Colon (tissue), 2 donors: Measurements from ENCODE around the gene SPTLC3.

Experiments used
- FAIRE-seq: peaks from 2 replicates; lab custom pipeline; 2012; peaks lifted over from hg19 to GRCh38; lab: Jason Lieb, UNC
- donor health status: control.
- donor health status: control.

The SPTLC3 gene

DNA sequence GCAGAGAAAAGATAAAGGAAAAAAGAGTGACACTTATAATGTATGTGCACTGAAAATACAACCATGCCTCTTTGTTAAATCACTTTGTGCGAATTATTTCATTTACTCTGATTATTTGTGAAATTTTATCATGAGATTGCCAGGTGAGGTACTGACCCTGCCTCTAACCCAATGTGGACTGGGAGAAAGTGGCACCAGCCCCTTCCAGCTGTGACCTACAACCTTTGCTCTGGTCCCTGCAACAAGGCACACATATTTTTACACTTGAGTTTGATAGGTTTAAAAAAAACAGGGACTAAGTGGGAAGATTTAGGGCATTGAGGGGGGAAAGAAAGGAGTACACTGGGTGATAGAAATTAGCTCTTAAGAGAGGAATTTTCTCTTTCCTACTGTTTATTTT lies 132.0 kb downstream of the SPTLC3 start:
- FAIRE-seq, result no peak

DNA sequence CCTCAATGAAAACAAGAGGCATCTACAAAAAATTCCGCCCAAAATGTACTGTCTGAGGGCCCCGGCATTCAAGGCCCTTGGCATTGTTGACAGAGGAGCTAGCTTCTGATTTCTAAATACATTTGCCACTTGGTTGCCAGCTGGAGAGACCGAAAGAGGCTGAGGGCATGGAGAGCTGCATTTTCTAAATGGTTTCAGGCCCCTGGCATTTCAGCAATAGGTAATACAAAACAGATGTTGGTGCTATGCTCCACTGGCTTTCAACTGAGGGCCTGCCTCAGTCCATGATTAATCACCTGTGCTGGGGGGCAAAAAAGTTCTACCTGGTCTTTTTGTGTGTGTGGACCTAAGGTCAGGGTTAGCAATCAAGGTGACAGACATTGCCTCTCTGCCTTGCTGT lies 132.8 kb downstream of the SPTLC3 start:
- no peak for FAIRE-seq

DNA sequence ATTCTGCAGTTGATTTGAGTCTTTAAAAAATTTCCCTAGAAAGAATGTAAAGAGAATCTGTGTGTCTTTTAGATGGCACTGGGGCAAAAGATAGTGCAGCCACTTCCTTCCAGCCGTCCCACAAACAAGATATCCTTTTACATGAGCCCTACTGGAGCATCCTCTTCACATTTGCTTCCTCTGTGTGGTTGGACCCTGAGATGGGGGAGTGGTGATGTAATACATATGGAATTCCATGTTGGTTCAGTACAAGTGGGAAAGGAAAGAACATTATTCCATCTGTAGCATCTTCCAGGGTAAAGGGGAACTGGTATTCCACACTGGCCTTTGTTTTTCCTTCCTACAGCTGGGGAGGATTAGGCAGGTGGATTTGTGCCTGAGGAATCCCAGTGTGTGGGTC lies 133.4 kb downstream of the SPTLC3 start:
- no peak for FAIRE-seq

DNA sequence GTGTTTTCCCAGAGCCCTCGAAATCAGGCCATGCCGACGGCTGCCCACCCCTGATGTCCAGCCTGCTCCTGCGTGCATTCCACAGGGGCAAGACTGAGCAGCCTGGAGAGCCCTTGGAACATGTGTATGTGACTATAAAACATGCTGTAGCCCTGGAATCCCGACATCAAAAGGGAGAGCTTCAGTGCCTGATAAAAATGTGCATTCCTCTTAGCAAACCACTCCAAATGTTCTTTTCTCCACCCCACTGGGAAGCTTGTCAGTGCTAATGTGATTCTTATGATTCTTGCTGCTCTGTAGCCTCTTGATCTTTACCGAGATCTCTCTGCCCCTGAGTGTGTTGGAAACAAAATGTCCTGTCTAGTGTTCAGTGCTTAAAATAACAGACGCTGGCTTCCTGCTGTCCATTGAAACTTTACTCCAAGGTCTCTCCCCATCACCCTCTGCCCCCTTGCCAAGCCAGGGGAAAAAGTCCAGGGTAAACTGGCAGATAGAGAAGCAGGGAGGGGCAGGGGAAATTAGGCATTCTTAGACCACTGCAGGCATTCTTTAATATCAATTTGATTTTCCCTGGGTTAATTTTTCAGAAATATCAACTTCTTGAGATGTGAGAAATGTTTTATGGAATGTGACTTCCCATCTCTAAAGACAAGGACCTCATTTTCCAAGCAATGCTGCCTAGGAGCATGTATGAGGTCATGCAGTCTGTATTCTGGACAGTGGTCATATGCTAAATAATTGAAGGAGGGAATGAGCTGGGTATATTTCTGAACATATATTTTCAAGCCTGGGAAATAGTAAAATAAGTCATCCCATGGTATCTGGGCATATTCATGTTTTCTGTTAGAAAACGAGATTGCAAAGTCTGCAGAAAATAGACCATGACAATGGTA lies 138.5 kb downstream of the SPTLC3 start:
- FAIRE-seq, result no peak

DNA sequence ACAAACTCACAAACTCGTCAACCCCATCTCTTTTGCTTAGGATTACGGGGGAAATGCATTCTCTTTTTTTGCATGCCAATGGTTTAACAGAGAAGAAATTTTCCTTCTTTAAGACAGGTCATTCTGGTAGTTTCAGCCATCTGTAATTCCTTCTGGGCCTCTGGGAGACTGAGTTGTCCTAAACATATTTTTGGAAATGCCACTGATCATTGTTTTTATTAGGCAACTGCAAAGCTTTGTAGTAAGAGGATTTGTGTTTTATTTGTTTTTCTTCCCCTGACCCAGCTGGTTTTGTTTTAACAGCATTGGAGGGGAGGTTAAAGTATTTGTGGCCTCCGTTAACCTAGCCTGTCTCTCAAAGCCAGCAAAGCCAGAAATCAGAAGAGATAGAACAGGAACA lies 139.2 kb downstream of the SPTLC3 start:
- no peak for FAIRE-seq

DNA sequence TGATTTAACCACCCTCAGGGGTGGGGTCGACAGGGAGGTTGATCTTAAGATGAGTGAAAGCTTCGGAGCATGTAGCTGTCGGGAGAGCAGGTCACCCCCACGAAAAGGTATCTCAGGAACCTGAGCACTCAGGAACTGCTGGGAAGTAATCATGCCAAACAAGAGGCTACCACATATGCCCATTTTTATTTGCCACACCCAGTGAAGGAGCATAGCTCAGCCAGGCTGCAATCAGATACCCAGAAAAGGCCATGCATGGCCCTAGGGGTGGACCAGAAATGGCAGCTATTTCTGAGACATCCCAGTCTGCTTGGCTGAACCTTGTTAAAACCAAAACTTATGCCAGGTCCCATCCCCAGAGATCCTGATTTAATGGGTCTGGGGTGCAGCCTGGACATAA lies 139.6 kb downstream of the SPTLC3 start:
- FAIRE-seq, result no peak

DNA sequence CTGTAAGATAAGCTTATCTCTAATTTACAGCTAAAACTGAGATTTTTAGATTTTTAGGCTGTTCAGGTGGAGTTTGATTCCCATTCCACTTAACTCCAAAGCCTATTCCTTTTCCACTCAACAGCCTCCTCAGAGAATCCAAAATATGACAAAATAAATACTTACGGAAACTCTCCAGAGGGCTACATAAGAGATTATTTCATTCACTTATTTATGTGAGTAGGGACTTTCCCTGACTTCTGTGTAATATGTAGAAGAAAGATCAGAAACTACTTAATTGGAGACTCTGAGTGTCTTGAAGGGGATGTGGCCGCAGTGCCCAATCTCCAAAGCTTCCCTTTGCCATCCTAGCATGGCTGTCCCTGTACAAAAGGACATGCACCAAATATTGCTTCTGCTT lies 140.2 kb downstream of the SPTLC3 start:
- FAIRE-seq, result no peak

DNA sequence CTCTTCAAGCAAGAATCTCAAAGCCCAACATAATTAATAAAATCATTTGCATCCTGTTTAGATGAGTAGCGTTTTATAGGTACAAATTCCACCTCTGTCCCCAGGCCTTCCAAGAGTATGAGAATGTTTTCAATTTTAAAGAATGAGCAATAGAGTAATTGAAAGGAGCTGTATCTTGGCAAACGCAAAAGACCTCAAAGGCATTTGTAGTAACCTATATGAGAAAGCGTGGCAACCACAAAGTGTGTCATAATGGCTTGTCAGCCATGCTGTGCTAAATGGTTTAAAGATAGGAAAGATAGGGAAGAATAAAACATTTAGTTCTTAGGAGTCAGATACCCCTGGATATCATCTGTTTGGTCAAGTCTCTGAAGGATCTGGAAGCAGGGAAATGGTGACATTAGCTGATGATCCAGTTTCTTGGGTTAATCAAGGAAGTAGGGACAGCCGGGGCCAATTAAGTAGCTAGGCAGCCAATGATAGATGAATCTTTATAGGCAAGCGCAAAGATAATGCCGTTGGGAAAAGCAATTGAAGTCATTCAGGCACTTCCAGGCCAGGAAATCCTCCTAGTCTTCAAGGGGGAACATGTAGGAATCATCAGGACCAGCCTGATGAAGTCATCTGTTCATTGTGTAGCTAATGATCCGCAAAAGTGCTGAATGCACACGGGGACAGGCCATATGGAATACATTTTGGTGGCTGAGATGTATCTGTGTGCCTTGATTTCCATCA lies 140.8 kb downstream of the SPTLC3 start:
- FAIRE-seq, result no peak

DNA sequence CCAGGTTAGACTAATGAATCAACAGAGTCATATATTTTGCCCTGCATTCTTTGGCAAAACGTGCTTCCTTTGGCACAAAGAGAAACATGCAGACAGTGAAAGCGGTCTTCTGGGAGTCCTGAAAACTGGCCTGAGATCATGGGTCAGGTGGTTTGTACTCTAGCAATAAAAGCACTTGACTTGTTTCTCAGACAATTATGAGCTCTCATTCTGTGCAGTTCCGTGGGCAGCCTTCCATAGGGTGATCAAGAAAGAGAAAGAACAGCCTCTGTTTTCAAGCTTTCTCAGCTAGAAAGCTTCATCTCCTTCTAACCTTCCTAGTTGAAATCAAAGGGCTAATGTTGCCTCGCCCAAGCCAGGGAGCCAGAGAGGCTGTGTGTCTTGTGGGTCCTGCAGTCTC lies 149.6 kb downstream of the SPTLC3 start:
- FAIRE-seq, result no peak

DNA sequence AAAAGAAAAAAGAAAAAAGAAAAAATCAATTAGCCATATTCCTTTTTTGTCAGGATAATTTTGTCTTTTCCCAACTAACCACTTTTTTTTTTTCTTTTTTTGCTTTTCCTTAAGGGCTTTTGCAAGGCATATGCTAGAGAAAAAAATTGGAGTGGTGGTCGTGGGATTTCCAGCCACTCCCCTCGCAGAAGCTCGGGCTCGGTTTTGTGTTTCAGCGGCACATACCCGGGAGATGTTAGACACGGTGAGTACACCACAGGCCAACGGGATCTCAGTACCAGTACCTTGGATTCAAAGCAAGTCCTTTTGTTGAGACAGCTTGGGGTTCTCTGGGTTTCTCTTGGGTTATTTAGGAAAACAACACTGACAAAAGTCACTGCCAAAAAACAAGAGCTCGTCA lies 151.1 kb downstream of the SPTLC3 start:
- no peak for FAIRE-seq

DNA sequence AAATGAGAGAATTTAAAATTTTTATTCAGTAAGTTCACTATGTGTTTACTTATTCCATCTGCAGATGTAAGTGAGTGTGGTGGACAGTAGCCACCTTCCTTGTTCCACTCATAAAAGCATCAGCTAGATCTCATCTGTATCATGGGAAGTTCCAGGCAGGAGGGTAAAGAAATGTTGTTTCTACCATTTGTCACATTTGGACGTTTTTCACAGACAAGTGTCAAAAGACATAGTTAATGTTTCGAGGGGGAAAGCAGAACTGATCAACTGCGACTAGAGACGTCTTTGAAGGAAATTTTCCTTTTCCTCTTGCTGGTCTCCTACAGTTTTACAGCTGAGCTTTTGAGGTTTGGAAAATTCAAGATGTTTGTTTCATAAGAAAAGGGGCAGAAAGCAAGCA lies 156.4 kb downstream of the SPTLC3 start:
- no peak for FAIRE-seq

DNA sequence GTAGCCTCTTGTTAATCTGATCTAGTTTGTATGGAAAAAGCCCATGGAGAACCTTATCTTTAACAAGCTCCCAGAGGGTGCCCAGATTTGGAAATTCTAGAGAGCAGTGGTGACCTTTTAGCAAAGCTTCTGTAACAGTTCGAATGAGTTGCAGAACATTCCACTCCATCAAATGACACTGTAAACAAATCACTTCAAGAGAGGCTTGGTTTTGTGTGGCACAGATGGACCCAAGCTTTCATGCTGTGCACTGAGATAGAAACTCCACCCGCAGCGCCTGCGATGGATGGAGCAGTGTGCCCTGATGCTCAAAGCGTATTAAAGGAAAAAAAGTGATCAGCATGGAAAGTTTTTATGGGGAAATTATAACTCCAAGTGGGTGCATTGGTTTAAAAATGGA lies 157.2 kb downstream of the SPTLC3 start:
- no peak for FAIRE-seq

DNA sequence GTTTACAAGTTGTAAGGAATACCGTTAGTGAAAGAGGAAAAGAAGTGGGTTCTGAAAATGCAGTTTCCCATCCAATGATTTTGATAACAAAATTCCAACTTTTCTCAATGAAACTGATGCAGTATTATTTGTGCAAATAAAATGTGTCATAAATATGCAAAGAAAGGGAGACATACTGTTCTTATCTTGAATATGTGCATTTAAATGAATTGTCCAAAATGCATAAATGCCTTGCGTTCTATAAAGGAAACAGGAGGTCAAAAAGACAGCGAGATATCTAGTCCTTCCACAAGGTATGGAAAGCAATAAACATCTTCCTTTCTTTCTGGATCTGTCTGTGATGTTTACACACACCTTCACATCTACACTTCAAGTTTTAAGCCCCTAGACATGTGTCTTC lies 157.7 kb downstream of the SPTLC3 start:
- FAIRE-seq, result no peak

DNA sequence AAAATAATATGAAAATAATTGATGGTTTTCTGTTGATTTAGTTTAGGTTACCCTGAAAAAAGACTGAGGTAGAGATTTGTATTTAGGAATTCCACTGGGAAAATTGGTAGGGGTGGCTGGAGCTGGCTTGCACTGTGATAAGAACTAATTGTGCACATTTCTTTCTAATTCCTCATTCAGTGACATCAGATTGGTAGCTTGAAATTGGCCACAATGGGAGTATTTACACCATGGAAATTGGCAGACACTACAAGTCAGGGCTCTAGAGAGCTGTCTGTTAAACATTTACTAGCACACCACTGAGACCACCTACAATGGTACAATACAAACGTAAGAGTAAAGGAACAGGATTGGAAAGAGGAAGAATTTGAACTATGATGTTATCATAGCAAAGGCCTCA lies 160.3 kb downstream of the SPTLC3 start:
- no peak for FAIRE-seq

DNA sequence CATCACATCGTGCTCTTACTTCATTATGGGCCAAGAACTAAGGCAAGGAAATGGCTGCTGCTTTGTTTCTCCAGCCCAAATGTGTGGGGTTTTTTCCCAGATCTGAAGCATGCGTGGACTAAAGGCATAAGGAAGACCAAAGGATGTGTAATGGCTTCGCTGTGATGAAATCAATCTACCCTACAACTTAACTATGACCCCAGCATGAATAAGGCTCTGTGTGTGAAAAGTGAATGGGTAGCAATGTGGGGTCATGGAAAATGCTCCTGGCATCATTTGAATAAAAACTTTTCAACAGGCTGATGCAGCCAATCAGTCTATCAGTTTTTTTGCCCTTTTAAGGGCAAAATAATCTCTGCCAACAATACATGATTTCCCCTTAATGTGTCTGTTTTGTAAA lies 162.0 kb downstream of the SPTLC3 start:
- FAIRE-seq, result no peak

DNA sequence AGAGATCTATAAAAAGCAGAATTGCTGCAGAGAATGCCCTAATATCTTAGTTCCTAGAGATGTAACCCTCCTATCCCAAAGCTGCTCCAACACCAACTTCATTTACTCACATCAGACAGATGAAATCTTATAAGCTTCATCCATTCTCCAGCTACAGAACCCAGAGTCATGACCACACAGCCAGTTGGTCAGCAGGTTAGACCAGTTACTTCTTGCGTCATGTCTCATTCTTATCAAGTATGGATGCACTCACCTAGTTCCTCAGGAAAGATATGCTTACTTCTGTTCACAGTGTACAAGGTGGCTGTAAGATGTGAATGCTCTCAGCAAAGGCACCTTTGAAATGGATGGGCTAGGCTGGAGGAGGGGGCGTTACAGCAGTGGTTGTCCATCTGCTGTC lies 164.4 kb downstream of the SPTLC3 start:
- no peak for FAIRE-seq

DNA sequence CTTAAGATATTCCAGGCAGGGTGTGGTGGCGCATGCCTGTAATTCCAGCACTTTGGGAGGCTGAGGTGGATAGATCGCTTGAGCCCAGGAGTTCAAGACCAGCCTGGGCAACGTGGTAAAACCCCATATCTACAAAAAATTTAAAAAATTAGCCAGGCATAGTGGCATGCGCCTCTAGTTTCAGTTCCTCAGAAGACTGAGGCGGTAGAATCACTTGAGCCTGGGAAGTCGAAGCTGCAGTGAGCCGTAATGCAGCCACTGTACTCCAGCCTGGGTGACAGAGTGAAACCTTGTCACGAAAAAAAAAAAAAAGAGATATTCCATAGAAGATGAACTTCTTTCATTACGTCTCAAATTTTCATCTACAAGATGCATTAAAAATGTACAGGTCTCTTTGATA lies 165.6 kb downstream of the SPTLC3 start:
- no peak for FAIRE-seq

DNA sequence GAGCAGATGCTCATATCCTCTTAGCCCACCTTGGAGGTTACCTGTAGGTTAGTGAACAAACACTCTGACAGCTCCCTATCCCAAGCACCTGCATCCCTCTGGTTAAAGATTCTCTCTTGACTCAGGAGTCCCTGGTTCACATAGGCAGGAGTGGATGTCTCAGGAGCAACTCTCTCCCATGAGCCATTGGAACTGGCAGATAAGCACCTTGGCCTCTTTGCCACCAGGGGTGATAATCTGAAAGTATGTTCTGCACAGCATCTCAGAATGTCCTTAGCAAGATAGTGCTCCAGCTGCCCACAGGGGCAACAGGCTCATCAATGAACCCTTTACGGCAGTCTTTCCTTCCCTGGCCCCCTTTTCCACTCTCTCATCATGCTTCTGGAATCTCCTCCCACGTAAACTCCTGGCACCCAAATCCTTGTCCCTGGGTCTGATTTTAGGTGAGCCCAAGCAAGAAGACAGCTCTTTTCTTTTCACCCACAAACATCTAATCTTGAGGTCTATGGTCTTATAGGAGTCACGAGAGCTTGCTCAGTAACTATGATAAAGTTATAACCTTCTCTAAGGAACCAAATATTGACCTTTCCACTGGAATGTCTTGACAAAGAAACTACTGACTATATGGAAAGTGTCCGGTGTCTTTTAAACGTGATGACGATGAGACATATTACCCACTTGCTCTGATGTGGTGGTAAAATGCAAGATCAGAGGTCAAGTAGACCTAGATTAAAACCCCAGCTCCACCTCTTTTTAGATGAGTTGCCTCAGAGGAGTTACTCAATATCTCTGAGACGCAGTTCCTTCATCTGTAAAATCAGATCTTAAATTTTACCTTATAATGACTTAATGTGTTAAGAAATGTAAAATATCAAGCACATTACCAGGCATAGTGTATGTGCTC lies 172.5 kb downstream of the SPTLC3 start:
- FAIRE-seq, result no peak

DNA sequence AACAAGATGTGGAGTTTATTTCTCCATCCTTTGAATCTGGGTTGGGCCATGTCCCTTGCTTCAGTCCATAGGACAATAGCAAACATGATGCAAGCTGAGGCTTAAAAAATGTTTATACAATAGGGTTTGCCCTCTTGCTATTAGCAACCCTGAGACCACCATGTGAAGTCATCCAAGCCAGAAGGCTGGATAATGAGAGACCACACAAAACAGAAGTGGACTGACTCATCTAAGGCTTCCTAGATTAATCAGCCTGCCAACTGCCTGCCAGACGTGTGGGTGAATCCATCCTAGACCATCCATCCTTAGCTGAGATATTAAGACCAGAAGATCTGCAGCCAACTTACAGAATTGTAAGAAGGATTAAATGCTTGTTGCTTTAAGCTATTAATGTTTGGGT lies 174.2 kb downstream of the SPTLC3 start:
- FAIRE-seq, result no peak

DNA sequence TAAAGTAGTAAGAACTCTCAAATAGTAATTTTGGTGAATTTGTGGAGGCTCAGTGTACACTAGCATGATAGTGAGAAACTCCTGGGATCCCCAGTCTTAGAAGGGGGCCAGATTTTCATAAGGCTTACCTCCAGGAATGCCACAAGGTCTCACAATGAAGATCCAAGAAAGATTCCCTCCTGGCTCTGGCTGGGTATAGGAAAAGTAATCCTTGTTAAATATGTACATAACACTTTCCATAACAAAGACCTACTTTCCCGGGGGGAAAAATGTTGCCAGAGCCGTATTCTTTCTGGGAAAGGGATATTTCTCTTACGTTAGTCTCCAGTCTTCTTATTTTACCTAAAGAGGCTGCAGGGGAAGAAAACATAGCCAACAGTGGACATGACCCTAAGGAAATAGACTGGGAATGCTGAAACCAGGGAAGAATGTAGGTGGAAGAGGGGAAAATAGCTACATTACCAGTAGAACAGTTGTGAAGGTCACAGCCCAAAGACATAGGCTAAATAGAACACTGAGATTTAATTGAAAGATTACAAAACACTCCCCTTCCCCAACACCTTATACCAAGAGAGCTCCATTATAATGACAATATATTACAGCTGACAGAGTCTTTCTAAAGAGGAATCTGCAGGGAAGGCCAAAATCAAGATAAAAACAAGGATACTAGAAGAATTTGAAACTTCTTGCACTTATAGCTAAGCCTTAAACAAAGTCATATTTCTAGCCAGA lies 177.4 kb downstream of the SPTLC3 start:
- FAIRE-seq, result no peak

DNA sequence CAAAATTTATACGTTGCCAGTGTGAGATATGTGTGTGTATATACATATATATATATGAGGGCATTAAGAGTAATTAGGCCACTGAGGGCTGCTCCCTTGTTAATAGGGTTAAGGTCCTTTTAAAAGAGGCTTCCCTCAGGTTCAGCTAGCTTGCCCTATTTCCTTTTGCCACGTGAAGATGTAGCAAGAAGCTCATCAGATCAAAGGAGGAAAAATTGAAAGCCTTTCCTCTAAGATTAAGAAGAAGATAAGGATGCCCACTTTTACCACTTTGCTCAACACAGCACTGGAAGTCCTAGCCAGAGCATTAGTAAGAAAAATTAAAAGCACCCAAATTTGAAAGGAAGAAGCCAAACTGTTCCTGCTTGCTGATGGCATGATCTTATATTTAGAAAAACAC lies 179.1 kb downstream of the SPTLC3 start:
- FAIRE-seq, result no peak

DNA sequence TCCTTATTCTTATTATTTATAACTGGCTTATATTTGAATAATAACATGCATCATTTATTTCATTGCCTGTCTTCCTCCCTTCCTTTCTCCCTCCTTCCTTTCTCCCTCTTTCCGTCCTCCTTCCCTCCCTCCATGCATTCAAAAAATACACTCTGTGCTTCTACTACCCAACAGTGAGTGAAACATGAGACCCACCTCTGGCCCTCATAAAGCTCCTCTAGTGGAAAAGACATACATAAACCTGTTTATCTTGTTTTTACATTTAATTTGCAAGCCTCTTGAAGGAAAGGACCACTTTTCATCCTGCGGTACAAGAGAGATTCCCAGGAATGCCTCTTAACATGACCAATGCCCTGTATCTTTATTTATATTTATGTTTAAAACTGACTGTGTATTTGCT lies 190.5 kb downstream of the SPTLC3 start:
- no peak for FAIRE-seq
